Tibial nerve (tissue), 3 donors: ENCODE results near the gene MYCN.

ENCODE experiments used
- CTCF ChIP-seq, 5 experiments: fragments of 200-600 bp in 3 of 5; fragments of 450-650 bp in 2 of 5; sonication (generic) in 3 of 5; IDR thresholded peaks; one replicate each; pipeline ENCODE4 v1.5.1; 2016 to 2019; ENCODE audit warnings: antibody characterized with exemption in 5 of 5, mild to moderate bottlenecking in 3 of 5, moderate library complexity in 2 of 5
- POLR2A ChIP-seq, 2 donors: fragments of 450-650 bp; IDR thresholded peaks; one replicate each; pipeline ENCODE4 v1.6.1; 2017; ENCODE audit warnings: antibody characterized with exemption in 2 of 2, mild to moderate bottlenecking in 2 of 2, moderate library complexity in 2 of 2

DNA sequence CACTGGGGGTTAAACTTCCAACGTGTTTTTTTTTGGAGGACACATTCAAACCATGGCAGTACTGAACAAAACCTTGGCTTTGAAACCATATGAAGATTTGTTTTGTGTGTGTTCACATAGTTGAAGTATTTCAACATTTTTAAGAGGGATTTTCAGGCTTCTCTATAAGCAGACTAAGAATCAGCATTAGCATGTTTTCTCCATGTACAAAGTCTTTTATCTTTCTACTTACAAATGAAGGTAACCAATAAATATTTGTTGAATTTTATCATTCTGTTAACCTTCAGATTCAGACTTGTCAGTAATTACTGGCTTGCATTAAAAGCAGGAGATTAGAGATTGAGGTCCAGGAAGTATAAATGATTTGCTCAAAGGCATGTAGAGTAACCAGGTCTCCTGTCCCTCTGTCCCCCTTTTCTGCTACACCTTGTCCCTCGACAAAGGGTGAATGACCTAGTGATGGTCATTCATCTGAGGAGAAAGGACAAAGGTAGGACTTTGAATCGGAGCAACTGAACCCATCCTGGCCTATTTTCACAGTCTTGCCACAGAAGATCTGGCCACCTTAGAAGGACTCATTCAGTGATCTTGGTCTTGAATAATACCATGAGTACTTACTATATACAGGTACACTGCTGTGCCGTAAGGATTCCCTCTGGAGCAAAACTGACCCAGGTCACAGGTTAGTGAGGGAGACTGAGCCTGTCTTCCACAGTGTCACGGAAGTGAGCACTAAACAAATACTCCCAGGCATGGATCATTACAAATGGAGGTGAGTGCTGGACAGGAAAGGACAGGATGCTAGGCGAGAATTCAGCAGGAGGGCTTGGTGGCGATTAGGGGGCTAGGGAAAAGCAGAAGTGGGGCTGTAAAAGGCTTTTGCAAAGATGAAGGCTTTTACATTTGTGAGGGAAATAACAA, 2.2 kb upstream of the MYCN start:
- TF ChIP-seq CTCF (IDR thresholded peaks at IDR 0.05) (no peak), POLR2A (IDR thresholded peaks at IDR 0.05) (no peak)
